GF-D8 (cell line): ENCODE data around the gene GCNT4.

ENCODE experiments used
- DNase-seq: peaks from one replicate; lab custom pipeline; 2025; lab: John Stamatoyannopoulos, UW

The GCNT4 gene

DNA sequence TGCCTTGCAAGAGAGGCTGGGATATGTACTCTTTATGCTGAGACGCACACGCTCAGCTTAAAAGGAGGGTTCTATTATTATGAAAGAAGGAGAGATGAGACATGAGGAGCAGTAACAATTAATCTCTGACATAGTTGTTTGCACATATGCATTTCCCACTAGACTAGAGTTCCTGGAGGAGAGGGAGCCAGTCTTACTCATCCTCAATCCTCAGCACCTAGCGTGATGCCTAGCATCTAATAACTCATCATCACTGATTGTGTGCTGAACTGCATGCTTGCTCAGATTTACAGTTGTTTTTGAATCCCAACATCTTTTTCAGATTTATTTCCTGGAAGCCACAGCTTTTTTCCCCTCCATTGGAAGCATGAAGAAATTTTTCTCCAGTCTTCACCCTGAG, 35.5 kb downstream of the GCNT4 start:
- DNase-seq: no peak

GRCh38 chr5:75012748-75013147, 39.6 kb downstream of the GCNT4 start:
- DNase-seq: no peak

DNA sequence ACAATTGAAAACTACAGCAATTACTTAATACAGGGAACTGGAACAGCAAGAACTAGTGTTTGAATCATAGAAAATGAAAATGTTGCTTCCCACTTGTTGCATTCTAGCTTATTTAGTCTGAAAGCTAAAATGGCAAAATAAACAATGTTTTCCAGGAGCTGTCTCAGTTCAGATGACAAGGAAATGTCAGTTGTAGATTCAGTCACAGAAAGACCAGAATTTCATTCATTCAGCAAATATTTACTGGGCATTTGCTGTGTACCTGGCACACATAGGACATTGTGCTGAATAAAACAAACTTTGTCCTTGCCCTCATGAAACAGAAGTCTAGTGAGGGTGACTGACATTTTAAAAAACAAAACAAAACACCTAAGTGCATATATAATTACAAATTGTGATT, 41.5 kb downstream of the GCNT4 start:
- DNase-seq: no peak

- DNase-seq: no peak
Observed at GRCh38 chr5:75009556-75010345, 42.6 kb downstream of the GCNT4 start.

DNA sequence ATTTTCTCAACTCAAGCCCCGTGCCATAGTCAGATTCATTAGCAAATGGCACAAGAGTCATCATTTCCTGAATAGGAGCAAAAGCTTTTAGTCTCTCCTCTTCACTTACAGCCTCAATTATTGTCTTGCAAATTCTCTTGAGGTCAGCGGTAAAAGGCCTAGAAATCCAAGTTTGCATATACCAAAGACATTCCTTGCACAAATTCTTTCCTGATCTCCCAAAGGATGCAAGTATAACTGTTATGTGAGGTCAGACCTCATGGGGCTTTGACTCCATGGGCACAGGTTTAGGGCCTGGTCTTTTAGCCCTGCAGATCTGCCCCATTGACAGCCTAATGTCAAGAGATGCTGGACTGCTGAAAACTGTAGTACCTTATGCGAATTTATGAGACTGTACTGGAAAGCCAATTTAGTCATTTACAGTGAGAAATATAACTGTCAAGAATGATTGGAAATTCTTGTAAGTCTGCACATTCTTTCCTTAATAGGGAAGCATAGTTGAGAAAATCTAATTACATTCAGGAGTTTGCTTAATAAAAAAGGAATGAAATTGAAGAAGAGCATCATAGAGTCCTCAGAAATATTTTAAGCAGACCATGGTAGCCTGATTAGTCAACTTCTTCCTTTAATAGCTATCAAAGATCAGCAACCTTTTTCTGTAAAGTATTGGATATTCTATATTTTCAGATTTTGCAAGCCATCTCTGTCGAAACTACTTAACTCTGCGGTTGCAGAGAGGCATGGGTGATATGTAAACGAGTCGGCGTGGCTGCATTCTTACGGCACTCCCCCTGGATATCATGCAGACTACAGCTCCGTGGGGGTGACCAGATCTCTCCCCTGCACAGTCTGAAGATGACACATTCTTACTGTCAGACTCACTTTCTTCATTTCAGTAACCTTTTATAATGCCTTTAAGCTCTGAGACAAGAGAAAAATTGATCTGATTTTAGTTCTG, 45.2 kb downstream of the GCNT4 start:
- no peak for DNase-seq

DNA sequence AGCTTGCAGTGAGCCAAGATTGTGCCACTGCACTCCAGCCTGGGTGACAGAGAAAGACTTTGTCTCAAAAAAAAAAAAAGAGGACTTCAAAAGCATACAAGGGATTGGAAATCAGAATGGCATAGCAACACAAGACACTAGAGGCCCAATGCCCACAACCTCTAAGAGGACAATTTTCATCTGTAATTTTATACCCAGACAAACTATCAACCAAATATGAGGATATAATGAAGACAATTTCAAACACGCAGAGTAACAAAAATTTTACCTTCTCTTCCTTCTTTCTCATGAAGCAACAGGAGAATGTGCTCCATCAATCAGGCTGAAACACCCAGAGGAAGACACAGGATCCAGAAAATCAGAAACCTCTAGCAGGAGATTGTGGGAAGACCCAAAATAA, 46.8 kb downstream of the GCNT4 start:
- DNase-seq: no peak
